ENCODE results near the gene GSDMA. TPM values are rescaled to one million over a fixed set of nuclear protein-coding genes. Genes with fewer than 3 reads are reported as not detected.
A peak's percentile ranks its signal among the peaks of the same experiment; 100 is the strongest.

GSDMA gene
- total and polyA plus RNA-seq, 4 donors = 0.06 to 0.23 (median 0.13) TPM

DNA sequence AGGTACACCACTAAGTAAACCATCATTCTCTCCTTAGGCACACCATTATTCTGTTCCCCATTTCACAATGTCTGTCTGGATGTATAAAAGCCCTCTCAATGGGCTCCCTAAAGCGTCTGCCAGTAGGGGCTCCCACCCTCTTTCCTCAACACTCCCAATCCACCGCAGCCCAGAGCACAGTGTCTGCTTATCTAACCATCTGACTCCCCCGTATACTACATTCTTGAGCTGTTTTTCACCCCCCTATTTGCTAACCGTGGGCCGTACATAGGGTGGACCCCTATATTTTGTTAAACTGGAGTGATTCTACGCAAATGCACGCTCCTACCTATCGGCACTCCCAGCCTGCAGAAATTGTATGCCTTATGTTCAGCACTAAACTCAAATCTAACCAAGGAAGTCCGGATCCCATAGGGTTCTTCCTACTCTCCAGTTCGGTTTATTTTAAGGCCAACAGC, 17.1 kb downstream of the GSDMA start:
- Histone ChIP-seq H3K36me3 (ENCODE audit: control insufficient read depth in 4 of 4, insufficient read depth in 3 of 4, low read depth in 1 of 4, low read length in 3 of 4) (peaks cover 6 to 9% (median 7%) of the 10 kb centered on the region in 4 donors), H3K27ac (ENCODE audit: low read depth in 1 of 2, low read length in 2 of 2) (peak overlapping the region; percentile 51 to 86), H3K27me3 (ENCODE audit: control insufficient read depth in 4 of 4, insufficient read depth in 4 of 4, low read length in 3 of 4) (no peaks in the 10 kb centered on the region), H3K4me1 (ENCODE audit: control insufficient read depth in 4 of 4, insufficient read depth in 4 of 4, low read length in 3 of 4) (peaks cover 0 to 23% (median 20%) of the 10 kb centered on the region in 4 donors), H3K9me3 (ENCODE audit: control insufficient read depth in 4 of 4, low read length in 3 of 4) (no peaks in the 10 kb centered on the region), H3K9ac (ENCODE audit: low read depth in 1 of 2, low read length in 2 of 2) (peak overlapping the region; percentile 67 to 75), H3K4me3 (ENCODE audit: low read depth in 1 of 3, low read length in 3 of 3) (peak overlapping the region; percentile 55 to 62 (median 59))
- TF ChIP-seq FOXA1 (IDR thresholded peaks at IDR 0.05) = no peak
- TF ChIP-seq HNF4A (conservative IDR thresholded peaks at IDR 0.05) = no peak
- TF ChIP-seq, protein P1, sequence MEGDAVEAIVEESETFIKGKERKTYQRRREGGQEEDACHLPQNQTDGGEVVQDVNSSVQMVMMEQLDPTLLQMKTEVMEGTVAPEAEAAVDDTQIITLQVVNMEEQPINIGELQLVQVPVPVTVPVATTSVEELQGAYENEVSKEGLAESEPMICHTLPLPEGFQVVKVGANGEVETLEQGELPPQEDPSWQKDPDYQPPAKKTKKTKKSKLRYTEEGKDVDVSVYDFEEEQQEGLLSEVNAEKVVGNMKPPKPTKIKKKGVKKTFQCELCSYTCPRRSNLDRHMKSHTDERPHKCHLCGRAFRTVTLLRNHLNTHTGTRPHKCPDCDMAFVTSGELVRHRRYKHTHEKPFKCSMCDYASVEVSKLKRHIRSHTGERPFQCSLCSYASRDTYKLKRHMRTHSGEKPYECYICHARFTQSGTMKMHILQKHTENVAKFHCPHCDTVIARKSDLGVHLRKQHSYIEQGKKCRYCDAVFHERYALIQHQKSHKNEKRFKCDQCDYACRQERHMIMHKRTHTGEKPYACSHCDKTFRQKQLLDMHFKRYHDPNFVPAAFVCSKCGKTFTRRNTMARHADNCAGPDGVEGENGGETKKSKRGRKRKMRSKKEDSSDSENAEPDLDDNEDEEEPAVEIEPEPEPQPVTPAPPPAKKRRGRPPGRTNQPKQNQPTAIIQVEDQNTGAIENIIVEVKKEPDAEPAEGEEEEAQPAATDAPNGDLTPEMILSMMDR (IDR thresholded peaks at IDR 0.05; ENCODE audit: low read depth, low read length, missing input control) = no peak
- no peak for TF ChIP-seq YY1 (IDR thresholded peaks at IDR 0.05)
- no peak for TF ChIP-seq SP1 (IDR thresholded peaks at IDR 0.05)
- no peak for TF ChIP-seq HNF4G (IDR thresholded peaks at IDR 0.05)
- no peak for TF ChIP-seq ZBTB33 (IDR thresholded peaks at IDR 0.05)
- no peak for TF ChIP-seq RXRA (IDR thresholded peaks at IDR 0.05)
- TF ChIP-seq JUND (IDR thresholded peaks at IDR 0.05) = no peak
- TF ChIP-seq MAX (IDR thresholded peaks at IDR 0.05) = no peak
- TF ChIP-seq NR2F2 (IDR thresholded peaks at IDR 0.05) = no peak
- TF ChIP-seq, protein P2, sequence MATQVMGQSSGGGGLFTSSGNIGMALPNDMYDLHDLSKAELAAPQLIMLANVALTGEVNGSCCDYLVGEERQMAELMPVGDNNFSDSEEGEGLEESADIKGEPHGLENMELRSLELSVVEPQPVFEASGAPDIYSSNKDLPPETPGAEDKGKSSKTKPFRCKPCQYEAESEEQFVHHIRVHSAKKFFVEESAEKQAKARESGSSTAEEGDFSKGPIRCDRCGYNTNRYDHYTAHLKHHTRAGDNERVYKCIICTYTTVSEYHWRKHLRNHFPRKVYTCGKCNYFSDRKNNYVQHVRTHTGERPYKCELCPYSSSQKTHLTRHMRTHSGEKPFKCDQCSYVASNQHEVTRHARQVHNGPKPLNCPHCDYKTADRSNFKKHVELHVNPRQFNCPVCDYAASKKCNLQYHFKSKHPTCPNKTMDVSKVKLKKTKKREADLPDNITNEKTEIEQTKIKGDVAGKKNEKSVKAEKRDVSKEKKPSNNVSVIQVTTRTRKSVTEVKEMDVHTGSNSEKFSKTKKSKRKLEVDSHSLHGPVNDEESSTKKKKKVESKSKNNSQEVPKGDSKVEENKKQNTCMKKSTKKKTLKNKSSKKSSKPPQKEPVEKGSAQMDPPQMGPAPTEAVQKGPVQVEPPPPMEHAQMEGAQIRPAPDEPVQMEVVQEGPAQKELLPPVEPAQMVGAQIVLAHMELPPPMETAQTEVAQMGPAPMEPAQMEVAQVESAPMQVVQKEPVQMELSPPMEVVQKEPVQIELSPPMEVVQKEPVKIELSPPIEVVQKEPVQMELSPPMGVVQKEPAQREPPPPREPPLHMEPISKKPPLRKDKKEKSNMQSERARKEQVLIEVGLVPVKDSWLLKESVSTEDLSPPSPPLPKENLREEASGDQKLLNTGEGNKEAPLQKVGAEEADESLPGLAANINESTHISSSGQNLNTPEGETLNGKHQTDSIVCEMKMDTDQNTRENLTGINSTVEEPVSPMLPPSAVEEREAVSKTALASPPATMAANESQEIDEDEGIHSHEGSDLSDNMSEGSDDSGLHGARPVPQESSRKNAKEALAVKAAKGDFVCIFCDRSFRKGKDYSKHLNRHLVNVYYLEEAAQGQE (IDR thresholded peaks at IDR 0.05) = no peak
- 2% methylated on average over 10 of the region's 10 CpGs for WGBS
- DNase-seq (ENCODE audit: low spot score) = no peak

- no peaks in the 10 kb centered on the region for H3K27me3 ChIP-seq (ENCODE audit: control insufficient read depth in 4 of 4, insufficient read depth in 4 of 4, low read length in 3 of 4)
- H3K4me1 ChIP-seq (ENCODE audit: control insufficient read depth in 4 of 4, insufficient read depth in 4 of 4, low read length in 3 of 4) = peaks cover 0 to 23% (median 20%) of the 10 kb centered on the region in 4 donors
- under 1% methylated on average over 84 of the region's 84 CpGs for WGBS
- DNase-seq (ENCODE audit: low spot score) = peak; percentile 98
- peak within 1 kb of the TSS; percentile 85 to 99 (median 86) for H3K4me3 ChIP-seq (ENCODE audit: low read depth in 1 of 3, low read length in 3 of 3)
- H3K36me3 ChIP-seq (ENCODE audit: control insufficient read depth in 4 of 4, insufficient read depth in 3 of 4, low read depth in 1 of 4, low read length in 3 of 4) = peaks cover 9 to 16% (median 12%) of the 10 kb centered on the region in 4 donors
- H3K27ac ChIP-seq (ENCODE audit: low read depth in 1 of 2, low read length in 2 of 2) = peak within 1 kb of the TSS; percentile 85 to 86
- peak within 1 kb of the TSS; percentile 76 to 92 for H3K9ac ChIP-seq (ENCODE audit: low read depth in 1 of 2, low read length in 2 of 2)
- no peaks in the 10 kb centered on the region for H3K9me3 ChIP-seq (ENCODE audit: control insufficient read depth in 4 of 4, low read length in 3 of 4)
- TF ChIP-seq MAX (IDR thresholded peaks at IDR 0.05) (peak; percentile 86), HNF4G (IDR thresholded peaks at IDR 0.05) (no peak), RAD21 (IDR thresholded peaks at IDR 0.05) (peak; percentile 96 to 98), EGR1 (IDR thresholded peaks at IDR 0.05; ENCODE audit: low read depth in 2 of 2) (peak in 1 of 2 donors; percentile 87)
- TF ChIP-seq, protein P2 (IDR thresholded peaks at IDR 0.05) = peak; percentile 91
- TF ChIP-seq, protein P1 (IDR thresholded peaks at IDR 0.05; ENCODE audit: low read depth, low read length, missing input control) = peak; percentile 98
These were observed 17.8 kb downstream of the GSDMA start, which contains the start of gene PSMD3 for GRCh38 chr17:39980351-39981206. TSS of gene PSMD3 (plus strand) at chr17:39980807. CDS start at chr17:39980971, 164 bp downstream.
